WTC11 (cell line): ENCODE measurements around the gene KLHL30. TPM values are rescaled to one million over a fixed set of nuclear protein-coding genes. Genes with fewer than 3 reads are reported as not detected.
A peak's percentile ranks its signal among the peaks of the same experiment; 100 is the strongest.

Experiments
- ATAC-seq: fragments of 200-7000 bp; cut with Tn5 transposase; 2 replicates; pipeline ENCODE4 v1.10.0; 2021; ENCODE audit warnings: mild to moderate bottlenecking, moderate library complexity
- CTCF ChIA-PET: fragments of 300-600 bp; sonication (Branson Sonifier 250); formaldehyde crosslinking; loops from one replicate; lab custom pipeline; 2021; ENCODE audit warnings: antibody characterized with exemption; lab: Charles Lee
- POLR2A ChIA-PET: fragments of 350-600 bp; sonication (Branson Sonifier 250); formaldehyde crosslinking; loops from one replicate; lab custom pipeline; 2021; ENCODE audit warnings: antibody characterized with exemption; lab: Charles Lee
- DNase-seq: peaks from one replicate; pipeline ENCODE4 v3.0.0; 2021; ENCODE audit warnings: low spot score
- H3K27ac Mint-ChIP-seq: 2 replicates; pipeline ENCODE4 v1.8.0; 2021; ENCODE audit warnings: mixed read lengths
- H3K27me3 Mint-ChIP-seq: 2 replicates; pipeline ENCODE4 v1.8.0; 2021; ENCODE audit warnings: low read depth, mild to moderate bottlenecking, moderate library complexity, mixed read lengths
- H3K36me3 Mint-ChIP-seq: 2 replicates; pipeline ENCODE4 v1.8.0; 2021; ENCODE audit warnings: mixed read lengths
- H3K4me1 Mint-ChIP-seq: 2 replicates; pipeline ENCODE4 v1.8.0; 2022; ENCODE audit warnings: mixed read lengths
- H3K4me3 Mint-ChIP-seq: 2 replicates; pipeline ENCODE4 v1.8.0; 2021; ENCODE audit warnings: mild to moderate bottlenecking, moderate library complexity, mixed read lengths
- H3K9me3 Mint-ChIP-seq: 2 replicates; pipeline ENCODE4 v1.8.0; 2021; ENCODE audit warnings: mixed read lengths
- ATF3 ChIP-seq: sonication (generic); formaldehyde crosslinking; conservative IDR thresholded peaks from 2 replicates; pipeline ENCODE4 v1.8.1; 2022; ENCODE audit warnings: mild to moderate bottlenecking, missing genetic modification reagents
- CREM ChIP-seq: sonication (generic); formaldehyde crosslinking; IDR thresholded peaks from 2 replicates; pipeline ENCODE4 v1.8.1; 2022; ENCODE audit warnings: mild to moderate bottlenecking, missing genetic modification reagents, moderate library complexity
- FOXK1 ChIP-seq: sonication (generic); formaldehyde crosslinking; IDR thresholded peaks from 2 replicates; pipeline ENCODE4 v1.8.0; 2022; ENCODE audit warnings: mild to moderate bottlenecking, moderate library complexity, missing genetic modification reagents
- HMGA2 ChIP-seq: fragments of 250-450 bp; sonication (Bioruptor Pico); IDR thresholded peaks from 2 replicates; pipeline ENCODE4 v1.4.0; 2021; ENCODE audit warnings: mild to moderate bottlenecking, moderate library complexity
- IRF2 ChIP-seq: sonication (generic); formaldehyde crosslinking; IDR thresholded peaks from 2 replicates; pipeline ENCODE4 v1.8.0; 2022; ENCODE audit warnings: low read depth, missing genetic modification reagents, borderline replicate concordance
- NR1H2 ChIP-seq: sonication (generic); formaldehyde crosslinking; IDR thresholded peaks from 2 replicates; pipeline ENCODE4 v1.9.0; 2021; ENCODE audit warnings: mild to moderate bottlenecking, moderate library complexity, missing genetic modification reagents
- NR3C1 ChIP-seq: sonication (generic); formaldehyde crosslinking; conservative IDR thresholded peaks from 2 replicates; pipeline ENCODE4 v1.8.1; 2023; ENCODE audit warnings: low read depth, mild to moderate bottlenecking, missing genetic modification reagents
- PRDM15 ChIP-seq: sonication (generic); formaldehyde crosslinking; IDR thresholded peaks from 2 replicates; pipeline ENCODE4 v1.8.0; 2022; ENCODE audit warnings: missing genetic modification reagents
- RELA ChIP-seq: sonication (generic); formaldehyde crosslinking; IDR thresholded peaks from 2 replicates; pipeline ENCODE4 v1.8.1; 2022; ENCODE audit warnings: missing genetic modification reagents, mild to moderate bottlenecking, borderline replicate concordance
- TP53 ChIP-seq: sonication (generic); formaldehyde crosslinking; IDR thresholded peaks from 2 replicates; pipeline ENCODE4 v1.8.1; 2023; ENCODE audit warnings: mild to moderate bottlenecking, missing genetic modification reagents
- USF1 ChIP-seq: sonication (generic); formaldehyde crosslinking; IDR thresholded peaks from 2 replicates; pipeline ENCODE4 v1.8.0; 2022; ENCODE audit warnings: mild to moderate bottlenecking, missing genetic modification reagents
- ZNF121 ChIP-seq: sonication (generic); formaldehyde crosslinking; IDR thresholded peaks from 2 replicates; pipeline ENCODE4 v1.8.0; 2023; ENCODE audit warnings: missing genetic modification reagents
- ZNF263 ChIP-seq: sonication (generic); formaldehyde crosslinking; IDR thresholded peaks from 2 replicates; pipeline ENCODE4 v1.8.1; 2022; ENCODE audit warnings: low read depth, mild to moderate bottlenecking, moderate library complexity, missing genetic modification reagents
- ZNF396 ChIP-seq: fragments of 250-450 bp; sonication (Bioruptor Pico); IDR thresholded peaks from 2 replicates; pipeline ENCODE4 v1.8.0; 2021; ENCODE audit warnings: mild to moderate bottlenecking, moderate library complexity, borderline replicate concordance
- ZSCAN18 ChIP-seq: fragments of 250-450 bp; sonication (Bioruptor Pico); IDR thresholded peaks from 2 replicates; pipeline ENCODE4 v2.1.2; 2022; ENCODE audit warnings: mild to moderate bottlenecking, moderate library complexity
- total RNA-seq: library from RNA; stranded (reverse); gene quantifications from 3 replicates; pipeline ENCODE4 v1.2.3, GENCODE V29; 2021
- TF ChIP-seq, protein P1 (sequence below): sonication (generic); formaldehyde crosslinking; IDR thresholded peaks from 2 replicates; pipeline ENCODE4 v1.8.1; 2022; ENCODE audit warnings: mild to moderate bottlenecking, missing genetic modification reagents, moderate library complexity, borderline replicate concordance
- TF ChIP-seq, protein P2 (sequence below): sonication (generic); formaldehyde crosslinking; IDR thresholded peaks from 2 replicates; pipeline ENCODE4 v1.8.1; 2023; ENCODE audit warnings: mild to moderate bottlenecking, missing genetic modification reagents, borderline replicate concordance

Gene KLHL30
- total RNA-seq, 1 experiment from 2014 or later, result not detected

- no peak for TF ChIP-seq ZSCAN18 (CRISPR knock-in tag)
- TF ChIP-seq, all 79 proteins: peak for 0
These were observed 18.6 kb upstream of the KLHL30 start (continued) for GRCh38 chr2:238119756-238120462.

DNA sequence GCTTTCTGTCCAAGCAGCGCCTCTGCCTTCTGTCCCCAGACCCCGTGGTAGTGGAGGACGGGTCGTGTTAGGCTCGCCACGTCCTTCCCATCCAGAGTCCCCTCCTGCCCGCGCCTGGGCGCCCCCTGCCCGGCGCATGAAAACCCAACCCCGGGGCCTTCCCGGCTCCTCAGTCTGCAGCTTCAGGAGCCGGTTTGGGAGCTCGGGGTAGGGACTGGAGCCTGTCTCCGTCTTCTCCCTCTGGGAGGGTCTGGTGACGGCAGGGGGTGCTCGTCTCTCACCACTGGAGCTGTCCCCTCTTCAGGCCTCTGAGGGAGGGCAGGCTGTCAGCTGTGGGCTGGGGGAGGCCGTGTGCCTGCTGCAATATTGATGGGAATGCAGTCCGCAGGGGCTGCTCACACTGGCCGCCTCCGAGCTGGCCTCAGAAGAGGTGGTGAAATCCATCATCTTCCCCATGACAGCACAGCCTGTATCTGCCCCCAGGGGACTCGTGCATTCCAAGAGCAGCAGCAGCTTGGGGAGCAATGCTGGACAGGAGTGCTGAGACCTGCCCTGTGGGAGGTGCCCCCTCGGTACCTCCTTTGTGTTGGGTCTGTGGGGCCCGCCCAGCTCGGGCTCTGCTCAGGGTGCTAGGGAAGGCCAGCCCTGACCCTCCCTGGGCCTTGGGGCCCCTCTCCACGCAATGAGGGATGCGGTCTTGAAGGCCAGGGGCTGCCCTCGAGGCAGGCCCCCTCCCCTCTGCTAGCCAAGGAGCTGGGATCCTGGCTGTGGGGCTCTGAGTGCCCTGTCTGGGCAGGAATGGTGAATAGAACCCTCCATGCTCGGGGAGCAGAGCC is 17.8 kb upstream of the KLHL30 start:
- no peak overlapping the region for H3K27ac Mint-ChIP-seq
- no peak overlapping the region for H3K4me3 Mint-ChIP-seq
- no peaks in the 10 kb centered on the region for H3K4me1 Mint-ChIP-seq
- ATAC-seq, result peak; percentile 75
- TF ChIP-seq, protein P1, sequence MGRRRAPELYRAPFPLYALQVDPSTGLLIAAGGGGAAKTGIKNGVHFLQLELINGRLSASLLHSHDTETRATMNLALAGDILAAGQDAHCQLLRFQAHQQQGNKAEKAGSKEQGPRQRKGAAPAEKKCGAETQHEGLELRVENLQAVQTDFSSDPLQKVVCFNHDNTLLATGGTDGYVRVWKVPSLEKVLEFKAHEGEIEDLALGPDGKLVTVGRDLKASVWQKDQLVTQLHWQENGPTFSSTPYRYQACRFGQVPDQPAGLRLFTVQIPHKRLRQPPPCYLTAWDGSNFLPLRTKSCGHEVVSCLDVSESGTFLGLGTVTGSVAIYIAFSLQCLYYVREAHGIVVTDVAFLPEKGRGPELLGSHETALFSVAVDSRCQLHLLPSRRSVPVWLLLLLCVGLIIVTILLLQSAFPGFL (CRISPR knock-in tag), result no peak
- no peak for TF ChIP-seq PRDM15 (CRISPR knock-in tag)
- TF ChIP-seq IRF2 (CRISPR knock-in tag), result no peak
- TF ChIP-seq HMGA2 (CRISPR knock-in tag), result no peak
- TF ChIP-seq CREM, result no peak
- TF ChIP-seq NR3C1 (CRISPR knock-in tag), result no peak
- TF ChIP-seq, protein P2, sequence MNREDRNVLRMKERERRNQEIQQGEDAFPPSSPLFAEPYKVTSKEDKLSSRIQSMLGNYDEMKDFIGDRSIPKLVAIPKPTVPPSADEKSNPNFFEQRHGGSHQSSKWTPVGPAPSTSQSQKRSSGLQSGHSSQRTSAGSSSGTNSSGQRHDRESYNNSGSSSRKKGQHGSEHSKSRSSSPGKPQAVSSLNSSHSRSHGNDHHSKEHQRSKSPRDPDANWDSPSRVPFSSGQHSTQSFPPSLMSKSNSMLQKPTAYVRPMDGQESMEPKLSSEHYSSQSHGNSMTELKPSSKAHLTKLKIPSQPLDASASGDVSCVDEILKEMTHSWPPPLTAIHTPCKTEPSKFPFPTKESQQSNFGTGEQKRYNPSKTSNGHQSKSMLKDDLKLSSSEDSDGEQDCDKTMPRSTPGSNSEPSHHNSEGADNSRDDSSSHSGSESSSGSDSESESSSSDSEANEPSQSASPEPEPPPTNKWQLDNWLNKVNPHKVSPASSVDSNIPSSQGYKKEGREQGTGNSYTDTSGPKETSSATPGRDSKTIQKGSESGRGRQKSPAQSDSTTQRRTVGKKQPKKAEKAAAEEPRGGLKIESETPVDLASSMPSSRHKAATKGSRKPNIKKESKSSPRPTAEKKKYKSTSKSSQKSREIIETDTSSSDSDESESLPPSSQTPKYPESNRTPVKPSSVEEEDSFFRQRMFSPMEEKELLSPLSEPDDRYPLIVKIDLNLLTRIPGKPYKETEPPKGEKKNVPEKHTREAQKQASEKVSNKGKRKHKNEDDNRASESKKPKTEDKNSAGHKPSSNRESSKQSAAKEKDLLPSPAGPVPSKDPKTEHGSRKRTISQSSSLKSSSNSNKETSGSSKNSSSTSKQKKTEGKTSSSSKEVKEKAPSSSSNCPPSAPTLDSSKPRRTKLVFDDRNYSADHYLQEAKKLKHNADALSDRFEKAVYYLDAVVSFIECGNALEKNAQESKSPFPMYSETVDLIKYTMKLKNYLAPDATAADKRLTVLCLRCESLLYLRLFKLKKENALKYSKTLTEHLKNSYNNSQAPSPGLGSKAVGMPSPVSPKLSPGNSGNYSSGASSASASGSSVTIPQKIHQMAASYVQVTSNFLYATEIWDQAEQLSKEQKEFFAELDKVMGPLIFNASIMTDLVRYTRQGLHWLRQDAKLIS, result no peak
- TF ChIP-seq ZNF263, result no peak
- TF ChIP-seq NR1H2 (CRISPR knock-in tag), result no peak
- TF ChIP-seq RELA (CRISPR knock-in tag), result no peak
- no peak for TF ChIP-seq ATF3 (CRISPR knock-in tag)
- TF ChIP-seq ZNF396, result no peak
- TF ChIP-seq TP53 (CRISPR knock-in tag), result no peak
- no peak for TF ChIP-seq ZNF121 (CRISPR knock-in tag)
- no peak for TF ChIP-seq USF1 (CRISPR knock-in tag)
- no peak for TF ChIP-seq FOXK1 (CRISPR knock-in tag)
- TF ChIP-seq, all 79 proteins: peak for 0
- Mint-ChIP-seq H3K36me3 (no peaks in the 10 kb centered on the region), H3K27me3 (no peaks in the 10 kb centered on the region), H3K9me3 (no peaks in the 10 kb centered on the region)
- ChIA-PET CTCF (interaction anchor here (0.6 to 2.0 kb wide), 15 partner anchors 8 to 317 kb away, joined by 3 to 15 read pairs (median 4); partner anchors contain the start of gene KLHL30), POLR2A (interaction anchor here (0.7 kb wide), 1 partner anchor 13 kb away, joined by 4 read pairs; no protein-coding TSS in a partner anchor)
- DNase-seq, result peak; percentile 49
